ENCODE results near the gene S1PR3.
"Not testable (repeated sequence)": the region's sequence is repeated elsewhere in the genome, so short reads cannot be mapped to it uniquely, and the experiment has no call there.

The S1PR3 gene

GRCh38 chr9:88991066-88992034 is at the start of gene S1PR3:
TSS of gene S1PR3 (plus strand) at chr9:88991468. CDS start at chr9:89001201, 9,733 bp downstream.
- DNase-seq: peak; percentile 83

- DNase-seq: not testable (repeated sequence)
Measured at GRCh38 chr9:88941586-88941985, 49.7 kb upstream of the S1PR3 start.

- no peak for DNase-seq
Measured at GRCh38 chr9:88942411-88942810, 48.9 kb upstream of the S1PR3 start.

GRCh38 chr9:88945636-88946333 is 45.5 kb upstream of the S1PR3 start:
- no peak for DNase-seq

- no peak for DNase-seq
Measured at GRCh38 chr9:88947581-88948573, 43.4 kb upstream of the S1PR3 start.

- DNase-seq: peak; percentile 79
Measured at GRCh38 chr9:88949425-88949824, 41.8 kb upstream of the S1PR3 start.

GRCh38 chr9:88949961-88950340 is 41.3 kb upstream of the S1PR3 start:
- DNase-seq: no peak

- DNase-seq: peak; percentile 43
Measured at GRCh38 chr9:88950341-88951154, 40.7 kb upstream of the S1PR3 start.

GRCh38 chr9:88951155-88951542 is 40.1 kb upstream of the S1PR3 start:
- DNase-seq: no peak

- DNase-seq: no peak
Measured at GRCh38 chr9:88952086-88952615, 39.1 kb upstream of the S1PR3 start.

- DNase-seq: no peak
Measured at GRCh38 chr9:88952976-88953375, 38.3 kb upstream of the S1PR3 start.

GRCh38 chr9:88953381-88954029 is 37.8 kb upstream of the S1PR3 start:
- peak; percentile 34 for DNase-seq

GRCh38 chr9:88954066-88954465 is 37.2 kb upstream of the S1PR3 start:
- no peak for DNase-seq

- no peak for DNase-seq
Measured at GRCh38 chr9:88957526-88957925, 33.7 kb upstream of the S1PR3 start.

- DNase-seq: no peak
Measured at GRCh38 chr9:88959727-88960469, 31.4 kb upstream of the S1PR3 start.

- DNase-seq: no peak
Measured at GRCh38 chr9:88960632-88961031, 30.6 kb upstream of the S1PR3 start.

- no peak for DNase-seq
Measured at GRCh38 chr9:88965473-88965872, 25.8 kb upstream of the S1PR3 start.

GRCh38 chr9:88966894-88967676 is 24.2 kb upstream of the S1PR3 start:
- DNase-seq: no peak

- no peak for DNase-seq
Measured at GRCh38 chr9:88968799-88969198, 22.5 kb upstream of the S1PR3 start.
